Measurements from ENCODE around the gene IP6K3.

IP6K3 gene

DNA sequence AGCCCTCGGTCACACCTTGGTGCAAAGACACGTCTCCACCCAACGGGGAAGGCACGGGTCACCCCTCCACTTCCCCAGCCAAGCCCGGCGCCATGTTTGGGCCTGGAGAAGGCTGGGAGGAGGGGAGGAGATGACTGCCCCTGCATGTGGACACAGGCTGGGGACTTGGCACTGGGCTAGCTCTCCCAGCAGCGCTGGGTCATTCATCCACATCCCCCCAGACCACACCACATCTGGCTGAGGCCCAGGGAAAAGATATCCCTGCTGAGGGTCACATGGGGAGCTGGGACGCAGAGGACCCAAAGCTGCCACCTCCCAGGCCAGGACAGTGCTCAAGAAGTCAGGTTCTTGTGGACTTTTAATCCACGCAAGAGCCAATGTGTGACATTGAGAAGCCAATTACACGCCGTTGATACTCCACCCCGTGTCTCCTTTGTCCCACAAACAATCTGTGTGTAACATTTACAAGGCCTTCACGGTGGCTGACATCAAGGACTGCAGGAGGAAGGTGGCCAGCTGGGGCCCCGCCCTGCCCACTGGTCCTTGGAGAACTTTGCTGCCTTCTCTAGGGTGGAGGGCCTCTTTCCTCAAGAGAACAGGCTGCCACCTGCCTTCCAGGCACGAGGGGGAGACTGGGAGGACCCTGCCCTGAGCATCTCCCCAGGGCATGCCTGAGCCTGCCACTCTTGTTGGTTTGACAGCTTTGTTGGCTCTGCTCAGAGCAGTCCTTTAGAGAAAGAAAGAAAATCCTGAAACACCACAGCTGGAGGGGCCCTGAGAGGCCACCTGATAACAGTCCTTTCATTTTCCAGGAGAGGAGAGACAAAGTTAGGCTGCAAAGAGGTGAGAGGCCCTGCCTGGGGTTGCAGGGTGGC lies 5.3 kb upstream of the IP6K3 start:
- H3K9ac ChIP-seq (ENCODE audit: insufficient read length, low read depth) = no peak overlapping the region
- H3K36me3 ChIP-seq (ENCODE audit: insufficient read depth, insufficient read length, low read length) = no peaks in the 10 kb centered on the region
- H3K4me1 ChIP-seq (ENCODE audit: insufficient read depth, insufficient read length) = peaks cover 11% of the 10 kb centered on the region
- DNase-seq (ENCODE audit: low read depth, low spot score) = no peak
- TF ChIP-seq ZNF274 (IDR thresholded peaks at IDR 0.05; ENCODE audit: low read depth, low read length) = no peak
- no peak for TF ChIP-seq SUZ12 (IDR thresholded peaks at IDR 0.05; ENCODE audit: extremely low read depth, insufficient read depth, insufficient read length)
- no peak for TF ChIP-seq YY1 (IDR thresholded peaks at IDR 0.05; ENCODE audit: insufficient read depth, insufficient read length)
- no peaks in the 10 kb centered on the region for H3K27me3 ChIP-seq (ENCODE audit: insufficient read depth, insufficient read length)
- H3K4me3 ChIP-seq (ENCODE audit: insufficient read length, low read depth) = no peak overlapping the region
- no peaks in the 10 kb centered on the region for H3K9me3 ChIP-seq (ENCODE audit: insufficient read depth, low read length)

GRCh38 chr6:33750244-33750991 lies 3.7 kb upstream of the IP6K3 start:
- no peaks in the 10 kb centered on the region for H3K27me3 ChIP-seq (ENCODE audit: insufficient read depth, insufficient read length)
- H3K9me3 ChIP-seq (ENCODE audit: insufficient read depth, low read length) = no peaks in the 10 kb centered on the region
- no peak for TF ChIP-seq SUZ12 (IDR thresholded peaks at IDR 0.05; ENCODE audit: extremely low read depth, insufficient read depth, insufficient read length)
- no peak for TF ChIP-seq ZNF274 (IDR thresholded peaks at IDR 0.05; ENCODE audit: low read depth, low read length)
- TF ChIP-seq YY1 (IDR thresholded peaks at IDR 0.05; ENCODE audit: insufficient read depth, insufficient read length) = no peak
- H3K36me3 ChIP-seq (ENCODE audit: insufficient read depth, insufficient read length, low read length) = no peaks in the 10 kb centered on the region
- peaks cover 26% of the 10 kb centered on the region for H3K4me1 ChIP-seq (ENCODE audit: insufficient read depth, insufficient read length)
- H3K9ac ChIP-seq (ENCODE audit: insufficient read length, low read depth) = no peak overlapping the region
- H3K4me3 ChIP-seq (ENCODE audit: insufficient read length, low read depth) = no peak overlapping the region
- DNase-seq (ENCODE audit: low read depth, low spot score) = no peak

DNA sequence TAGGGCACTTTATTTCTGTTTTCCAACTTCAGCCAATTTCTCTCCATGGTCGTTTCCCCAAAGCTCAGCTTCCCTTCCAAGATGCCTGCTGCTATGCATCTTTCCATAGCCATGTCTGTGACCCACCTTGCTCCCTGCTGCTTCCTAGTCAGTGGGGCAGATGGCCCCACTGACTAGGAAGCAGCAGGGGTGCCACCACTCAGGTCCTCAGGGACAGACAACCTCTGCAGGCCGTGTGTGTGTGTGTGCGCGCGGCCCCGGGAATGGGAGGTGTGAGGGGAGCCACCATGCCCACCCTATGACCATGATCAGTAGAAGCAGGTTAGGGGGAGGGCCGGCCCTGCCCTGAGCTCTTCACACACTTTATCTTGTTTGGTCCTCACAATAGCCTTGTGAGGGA lies 2.7 kb upstream of the IP6K3 start:
- DNase-seq (ENCODE audit: low read depth, low spot score) = no peak
- TF ChIP-seq ZNF274 (IDR thresholded peaks at IDR 0.05; ENCODE audit: low read depth, low read length) (no peak), YY1 (IDR thresholded peaks at IDR 0.05; ENCODE audit: insufficient read depth, insufficient read length) (no peak), SUZ12 (IDR thresholded peaks at IDR 0.05; ENCODE audit: extremely low read depth, insufficient read depth, insufficient read length) (no peak)
- H3K9ac ChIP-seq (ENCODE audit: insufficient read length, low read depth) = no peak overlapping the region
- H3K9me3 ChIP-seq (ENCODE audit: insufficient read depth, low read length) = no peaks in the 10 kb centered on the region
- no peaks in the 10 kb centered on the region for H3K36me3 ChIP-seq (ENCODE audit: insufficient read depth, insufficient read length, low read length)
- peaks cover 30% of the 10 kb centered on the region for H3K4me1 ChIP-seq (ENCODE audit: insufficient read depth, insufficient read length)
- no peaks in the 10 kb centered on the region for H3K27me3 ChIP-seq (ENCODE audit: insufficient read depth, insufficient read length)
- no peak overlapping the region for H3K4me3 ChIP-seq (ENCODE audit: insufficient read length, low read depth)

DNA sequence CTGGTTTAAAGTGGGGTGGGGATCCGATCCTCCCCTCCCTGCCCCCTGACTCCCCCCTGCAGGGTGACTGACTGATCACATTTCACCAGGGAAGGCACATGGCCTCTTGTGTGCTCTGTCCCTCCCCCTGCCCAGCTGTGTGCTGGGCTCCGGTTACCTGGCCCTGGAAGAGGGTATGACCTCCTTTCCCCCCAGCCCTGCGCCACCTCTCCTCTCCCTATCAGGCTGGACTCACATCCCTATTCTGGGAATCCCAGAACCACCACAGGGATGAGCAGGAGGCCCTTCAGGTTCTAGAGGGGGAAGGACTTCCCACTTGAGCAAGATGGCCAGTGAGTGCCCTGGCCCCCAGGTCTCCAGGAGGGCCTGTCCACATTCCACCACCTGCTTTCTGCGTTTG lies 2.1 kb upstream of the IP6K3 start:
- Histone ChIP-seq H3K4me3 (ENCODE audit: insufficient read length, low read depth) (no peak overlapping the region), H3K4me1 (ENCODE audit: insufficient read depth, insufficient read length) (peaks cover 30% of the 10 kb centered on the region), H3K27me3 (ENCODE audit: insufficient read depth, insufficient read length) (no peaks in the 10 kb centered on the region), H3K9ac (ENCODE audit: insufficient read length, low read depth) (no peak overlapping the region), H3K36me3 (ENCODE audit: insufficient read depth, insufficient read length, low read length) (no peaks in the 10 kb centered on the region), H3K9me3 (ENCODE audit: insufficient read depth, low read length) (no peaks in the 10 kb centered on the region)
- no peak for TF ChIP-seq ZNF274 (IDR thresholded peaks at IDR 0.05; ENCODE audit: low read depth, low read length)
- TF ChIP-seq YY1 (IDR thresholded peaks at IDR 0.05; ENCODE audit: insufficient read depth, insufficient read length) = no peak
- TF ChIP-seq SUZ12 (IDR thresholded peaks at IDR 0.05; ENCODE audit: extremely low read depth, insufficient read depth, insufficient read length) = no peak
- DNase-seq (ENCODE audit: low read depth, low spot score) = no peak

- H3K27me3 ChIP-seq (ENCODE audit: insufficient read depth, insufficient read length) = no peaks in the 10 kb centered on the region
- no peaks in the 10 kb centered on the region for H3K9me3 ChIP-seq (ENCODE audit: insufficient read depth, low read length)
- no peak overlapping the region for H3K9ac ChIP-seq (ENCODE audit: insufficient read length, low read depth)
- DNase-seq (ENCODE audit: low read depth, low spot score) = no peak
- TF ChIP-seq ZNF274 (IDR thresholded peaks at IDR 0.05; ENCODE audit: low read depth, low read length) (no peak), SUZ12 (IDR thresholded peaks at IDR 0.05; ENCODE audit: extremely low read depth, insufficient read depth, insufficient read length) (no peak), YY1 (IDR thresholded peaks at IDR 0.05; ENCODE audit: insufficient read depth, insufficient read length) (no peak)
- H3K4me3 ChIP-seq (ENCODE audit: insufficient read length, low read depth) = no peak overlapping the region
- H3K4me1 ChIP-seq (ENCODE audit: insufficient read depth, insufficient read length) = peaks cover 30% of the 10 kb centered on the region
- no peaks in the 10 kb centered on the region for H3K36me3 ChIP-seq (ENCODE audit: insufficient read depth, insufficient read length, low read length)
Measured at GRCh38 chr6:33747823-33748222, 1.1 kb upstream of the IP6K3 start.

GRCh38 chr6:33746036-33746600 lies 587 bp downstream of the IP6K3 start:
- H3K36me3 ChIP-seq (ENCODE audit: insufficient read depth, insufficient read length, low read length) = no peaks in the 10 kb centered on the region
- no peaks in the 10 kb centered on the region for H3K9me3 ChIP-seq (ENCODE audit: insufficient read depth, low read length)
- TF ChIP-seq ZNF274 (IDR thresholded peaks at IDR 0.05; ENCODE audit: low read depth, low read length) (no peak), SUZ12 (IDR thresholded peaks at IDR 0.05; ENCODE audit: extremely low read depth, insufficient read depth, insufficient read length) (no peak), YY1 (IDR thresholded peaks at IDR 0.05; ENCODE audit: insufficient read depth, insufficient read length) (no peak)
- peak overlapping the region; percentile 8 for H3K4me3 ChIP-seq (ENCODE audit: insufficient read length, low read depth)
- peak overlapping the region; percentile 67 for H3K9ac ChIP-seq (ENCODE audit: insufficient read length, low read depth)
- no peaks in the 10 kb centered on the region for H3K27me3 ChIP-seq (ENCODE audit: insufficient read depth, insufficient read length)
- H3K4me1 ChIP-seq (ENCODE audit: insufficient read depth, insufficient read length) = peaks cover 26% of the 10 kb centered on the region
- DNase-seq (ENCODE audit: low read depth, low spot score) = no peak

DNA sequence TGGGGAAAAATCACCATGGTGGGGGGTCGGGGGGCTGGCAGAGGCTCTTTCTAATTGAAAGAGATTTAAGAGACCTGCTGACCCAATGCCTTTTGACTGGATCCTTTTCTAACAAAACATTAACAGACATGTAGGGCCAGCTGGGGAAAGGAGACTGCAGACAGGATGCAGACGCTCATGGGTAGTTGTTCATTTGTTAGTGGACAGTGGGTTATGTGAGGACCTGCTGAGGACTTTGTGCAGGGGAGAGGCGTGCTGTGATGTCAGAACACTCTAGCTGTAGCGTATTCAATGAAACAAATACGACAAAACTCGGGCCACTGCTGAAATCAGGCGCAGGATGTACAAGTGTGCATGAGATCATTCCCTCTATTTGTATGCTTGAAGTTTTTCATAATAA lies 1.2 kb downstream of the IP6K3 start:
- H3K9ac ChIP-seq (ENCODE audit: insufficient read length, low read depth) = peak overlapping the region; percentile 21
- no peak for TF ChIP-seq YY1 (IDR thresholded peaks at IDR 0.05; ENCODE audit: insufficient read depth, insufficient read length)
- no peaks in the 10 kb centered on the region for H3K9me3 ChIP-seq (ENCODE audit: insufficient read depth, low read length)
- no peak for DNase-seq (ENCODE audit: low read depth, low spot score)
- H3K4me1 ChIP-seq (ENCODE audit: insufficient read depth, insufficient read length) = peaks cover 26% of the 10 kb centered on the region
- H3K36me3 ChIP-seq (ENCODE audit: insufficient read depth, insufficient read length, low read length) = no peaks in the 10 kb centered on the region
- no peak overlapping the region for H3K4me3 ChIP-seq (ENCODE audit: insufficient read length, low read depth)
- no peaks in the 10 kb centered on the region for H3K27me3 ChIP-seq (ENCODE audit: insufficient read depth, insufficient read length)
